Inflammatory macrophage treated with lipopolysaccharide for 4 hours (primary cell): Measurements from ENCODE around the gene JAK1.
"Not testable (repeated sequence)": the region's sequence is repeated elsewhere in the genome, so short reads cannot be mapped to it uniquely, and the experiment has no call there.

Experiments used
- DNase-seq: peaks from one replicate; pipeline ENCODE4 v3.0.0-alpha.2; 2020

Gene JAK1

DNA sequence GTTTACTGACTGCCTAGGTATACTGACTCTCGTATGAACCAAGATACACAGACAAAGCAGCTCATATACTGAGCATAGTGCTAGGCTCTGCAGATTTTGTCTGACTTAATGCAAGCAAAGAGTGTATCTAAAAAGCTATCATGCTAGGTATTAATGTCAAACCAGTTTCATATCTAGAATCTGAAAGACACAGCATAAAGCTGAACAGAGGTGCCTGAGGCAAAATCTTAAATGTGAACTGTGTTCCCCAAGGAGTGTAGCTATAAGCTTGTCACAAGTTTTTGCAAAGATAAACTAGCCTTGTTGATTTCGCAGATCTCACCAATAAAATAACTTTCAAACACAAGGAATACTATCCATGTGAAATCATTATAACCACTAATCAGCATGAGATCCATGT, 18.1 kb downstream of the JAK1 start:
- no peak for DNase-seq

- no peak for DNase-seq
Measured at GRCh38 chr1:64946916-64947315, 19.4 kb downstream of the JAK1 start.

DNA sequence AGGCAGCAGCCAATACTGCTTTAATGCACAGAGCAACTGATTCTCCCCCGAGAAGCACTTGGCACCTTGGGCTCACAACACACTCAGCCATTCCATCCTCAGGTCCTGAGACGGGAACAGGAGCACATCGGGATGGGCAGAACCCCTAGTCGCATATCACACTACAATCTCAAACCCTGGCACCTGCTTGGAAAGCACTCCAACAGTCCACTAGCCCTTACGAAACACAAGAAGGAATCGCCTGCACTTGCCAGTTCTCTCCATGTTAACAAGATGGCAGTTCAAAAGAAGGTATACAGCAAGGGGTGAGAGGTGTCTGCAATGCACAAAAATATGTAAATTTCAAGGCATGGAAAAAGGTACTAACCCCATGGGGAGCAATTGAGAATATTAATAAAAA, 21.4 kb downstream of the JAK1 start:
- no peak for DNase-seq

GRCh38 chr1:64942675-64943074, 23.7 kb downstream of the JAK1 start:
- peak; percentile 43 for DNase-seq

DNA sequence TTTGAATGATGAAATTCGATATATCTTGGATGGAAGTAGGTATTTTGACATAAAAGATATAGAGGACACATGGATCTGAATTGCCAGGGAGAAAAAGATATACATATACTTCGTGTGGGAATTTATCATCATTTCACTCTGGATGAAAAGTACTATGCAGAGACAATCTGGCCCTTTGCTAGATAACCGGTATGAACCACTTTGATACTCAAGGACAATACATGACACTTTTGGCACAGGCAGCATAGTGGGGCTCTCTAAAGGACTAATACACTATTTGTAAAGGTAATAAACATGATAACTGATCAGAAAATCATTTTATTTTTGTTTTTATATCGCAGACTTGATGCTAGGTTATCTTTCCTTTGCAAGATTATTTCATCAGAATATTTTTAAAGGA, 24.2 kb downstream of the JAK1 start:
- no peak for DNase-seq

DNA sequence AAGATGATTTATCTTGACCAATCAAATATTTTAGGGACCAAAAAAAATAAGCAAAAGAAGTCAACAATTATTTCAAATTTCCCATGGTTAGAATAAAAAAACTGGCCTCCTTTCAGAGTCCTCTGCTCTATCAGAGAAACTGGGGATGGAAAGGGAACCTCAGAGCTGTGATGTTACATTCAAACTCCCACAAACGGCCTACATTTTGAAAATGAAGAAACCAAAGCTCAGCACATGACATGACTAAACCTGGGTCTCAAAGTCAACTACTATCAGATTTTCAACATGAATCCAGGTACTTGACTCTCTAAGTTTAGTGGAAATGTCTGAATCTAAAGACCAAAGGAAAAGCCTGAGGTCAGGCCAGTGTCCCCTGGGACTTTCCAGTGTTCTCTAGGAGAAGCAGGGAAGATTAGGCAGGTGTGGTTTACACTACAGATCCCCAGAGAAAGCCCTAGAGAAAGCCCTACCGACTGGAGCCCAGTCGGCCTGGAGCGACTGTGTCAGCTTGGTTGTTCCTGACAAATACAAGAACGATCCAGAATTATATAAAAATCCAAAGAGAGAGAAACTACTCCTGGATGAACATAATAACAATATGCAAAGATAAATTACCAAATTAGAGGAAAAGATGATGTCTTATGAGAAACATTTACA, 24.8 kb downstream of the JAK1 start:
- DNase-seq, result peak; percentile 55

GRCh38 chr1:64940025-64940424, 26.3 kb downstream of the JAK1 start:
- DNase-seq, result no peak

DNA sequence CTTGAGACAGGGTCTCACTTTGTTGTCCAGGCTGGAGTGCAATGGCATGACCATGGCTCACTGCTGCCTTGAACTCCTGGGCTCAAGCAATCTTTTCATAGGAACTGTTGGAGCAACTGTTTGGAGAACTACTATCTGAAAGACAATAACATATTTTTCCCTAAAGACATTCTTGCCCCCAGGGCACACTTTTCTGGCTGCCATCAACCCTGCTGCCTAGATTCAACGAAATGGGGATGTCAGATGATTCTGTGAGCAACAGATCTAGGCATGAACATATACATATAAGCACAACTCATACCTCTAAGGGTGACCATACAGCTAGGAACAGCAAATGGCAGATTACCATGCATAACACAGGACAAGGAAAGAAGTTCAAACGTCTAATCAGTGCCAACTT, 27.4 kb downstream of the JAK1 start:
- DNase-seq, result no peak

DNA sequence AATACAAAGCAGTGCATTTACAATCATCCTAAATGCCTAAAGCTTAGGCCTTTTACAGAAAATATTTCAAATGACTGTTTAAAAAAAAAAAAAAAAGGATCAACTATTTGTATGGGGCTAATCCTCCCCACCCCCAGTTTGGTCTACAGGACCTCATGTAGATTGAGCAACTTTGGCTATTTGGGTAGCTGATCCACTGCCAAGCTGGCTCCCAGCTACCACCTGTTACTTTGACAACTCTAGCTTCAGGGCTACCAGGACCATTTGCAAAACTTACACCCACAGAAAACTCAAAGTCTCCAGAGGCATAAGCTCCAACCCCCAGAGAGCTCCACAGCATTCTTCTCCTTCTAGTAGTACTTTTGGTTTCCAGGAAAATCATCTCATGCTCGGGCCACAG, 29.4 kb downstream of the JAK1 start:
- DNase-seq, result peak; percentile 26

GRCh38 chr1:64935551-64936155, 30.7 kb downstream of the JAK1 start:
- peak; percentile 57 for DNase-seq

GRCh38 chr1:64934878-64935275, 31.5 kb downstream of the JAK1 start:
- DNase-seq, result no peak

- peak; percentile 70 for DNase-seq
Measured at GRCh38 chr1:64934115-64934877, 32.1 kb downstream of the JAK1 start.

- DNase-seq, result peak; percentile 91
Measured at GRCh38 chr1:64933296-64934070, 32.9 kb downstream of the JAK1 start.

DNA sequence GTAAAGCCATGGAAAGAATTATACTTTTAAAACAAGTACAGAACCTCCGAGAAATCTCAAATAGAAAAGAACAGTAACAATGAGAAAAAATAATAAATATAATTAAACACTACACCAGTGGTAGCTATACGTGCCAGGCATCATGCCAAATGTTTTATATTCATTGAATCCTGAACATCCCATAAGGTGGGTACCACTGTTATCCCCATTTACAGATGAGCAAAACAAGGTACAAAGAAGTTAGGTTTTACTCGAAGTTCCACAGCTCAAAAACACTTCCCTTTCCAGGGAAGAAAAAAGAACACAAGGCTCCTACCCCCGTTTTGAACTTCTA, 33.4 kb downstream of the JAK1 start:
- no peak for DNase-seq

GRCh38 chr1:64930640-64931039, 35.7 kb downstream of the JAK1 start:
- not testable (repeated sequence) for DNase-seq

DNA sequence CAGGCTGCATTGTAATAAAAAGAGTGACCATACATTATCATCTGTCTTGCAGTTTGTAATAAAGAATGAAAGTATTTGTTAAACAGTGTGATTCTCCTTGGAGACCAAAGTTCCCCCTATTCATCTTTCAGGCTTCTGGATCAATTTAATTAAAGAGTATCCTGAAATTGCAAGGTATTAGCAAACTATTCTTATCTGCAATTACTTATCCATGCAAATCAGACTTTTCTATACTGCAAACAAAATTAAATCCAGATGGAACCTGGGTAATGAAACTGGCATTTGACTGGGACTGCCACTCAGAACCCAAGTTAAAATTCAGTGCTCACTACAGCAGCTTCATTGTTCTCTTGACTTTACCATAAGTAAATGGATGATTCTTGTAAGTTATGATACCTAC, 37.1 kb downstream of the JAK1 start:
- no peak for DNase-seq

GRCh38 chr1:64928325-64928724, 38.0 kb downstream of the JAK1 start:
- no peak for DNase-seq

- DNase-seq, result no peak
Measured at GRCh38 chr1:64925594-64925993, 40.8 kb downstream of the JAK1 start.

- peak; percentile 31 for DNase-seq
Measured at GRCh38 chr1:64923294-64923718, 43.0 kb downstream of the JAK1 start.

GRCh38 chr1:64922336-64922735, 44.0 kb downstream of the JAK1 start:
- DNase-seq, result peak; percentile 70

- peak; percentile 85 for DNase-seq
Measured at GRCh38 chr1:64921771-64922170, 44.6 kb downstream of the JAK1 start.

GRCh38 chr1:64920941-64921589, 45.3 kb downstream of the JAK1 start:
- no peak for DNase-seq

DNA sequence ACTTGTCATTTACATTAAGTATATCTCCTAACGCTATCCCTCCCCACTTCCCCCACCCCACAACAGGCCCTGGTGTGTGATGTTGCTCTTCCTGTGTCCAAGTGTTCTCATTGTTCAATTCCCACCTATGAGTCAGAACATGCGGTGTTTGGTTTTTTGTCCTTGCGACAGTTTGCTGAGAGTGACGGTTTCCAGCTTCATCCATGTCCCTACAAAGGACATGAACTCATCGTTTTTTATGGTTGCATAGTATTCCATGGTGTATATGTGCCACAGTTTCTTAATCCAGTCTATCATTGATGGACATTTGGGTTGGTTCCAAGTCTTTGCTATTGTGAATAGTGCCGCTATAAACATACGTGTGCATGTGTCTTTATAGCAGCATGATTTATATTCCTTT, 47.2 kb downstream of the JAK1 start:
- not testable (repeated sequence) for DNase-seq
